Measurements from ENCODE around the gene COL11A2. TPM values are rescaled to one million over a fixed set of nuclear protein-coding genes. Genes with fewer than 3 reads are reported as not detected.

The COL11A2 gene
- total RNA-seq, 6 experiments from 2014 or later: 0.15 to 0.69 (median 0.38) TPM

GRCh38 chr6:33209856-33210255 is 17.6 kb upstream of the COL11A2 start:
- Mint-ChIP-seq H3K4me3 (0 out of 2 replicates have a peak overlapping the region, but pooled peaks have one; percentile 15), H3K27me3 (ENCODE audit: insufficient read depth) (peaks cover 15% of the 10 kb centered on the region), H3K4me1 (ENCODE audit: low read depth) (peaks cover 55% of the 10 kb centered on the region), H3K9me3 (no peaks in the 10 kb centered on the region), H3K36me3 (ENCODE audit: low read depth) (peaks cover 24% of the 10 kb centered on the region), H3K27ac (peak overlapping the region; percentile 7; the same call in 1 of the 2 replicates)
- no peak for DNase-seq
- no peak for TF ChIP-seq CTCF (IDR thresholded peaks at IDR 0.05)

GRCh38 chr6:33208091-33208967 is 16.1 kb upstream of the COL11A2 start, which contains the start of gene RING1:
TSS of gene RING1 (plus strand) at chr6:33208500. CDS start at chr6:33208823, 323 bp downstream.
- peaks cover 13% of the 10 kb centered on the region for H3K27me3 Mint-ChIP-seq (ENCODE audit: insufficient read depth)
- peak within 1 kb of the TSS; percentile 97 for H3K27ac Mint-ChIP-seq
- H3K4me1 Mint-ChIP-seq (ENCODE audit: low read depth): peaks cover 58% of the 10 kb centered on the region
- H3K36me3 Mint-ChIP-seq (ENCODE audit: low read depth): peaks cover 35% of the 10 kb centered on the region
- H3K4me3 Mint-ChIP-seq: peak within 1 kb of the TSS; percentile 91
- DNase-seq: peak; percentile 61
- H3K9me3 Mint-ChIP-seq: no peaks in the 10 kb centered on the region
- TF ChIP-seq CTCF (IDR thresholded peaks at IDR 0.05): no peak

GRCh38 chr6:33207552-33208090 is 15.4 kb upstream of the COL11A2 start:
- peaks cover 58% of the 10 kb centered on the region for H3K4me1 Mint-ChIP-seq (ENCODE audit: low read depth)
- TF ChIP-seq CTCF (IDR thresholded peaks at IDR 0.05): no peak
- H3K9me3 Mint-ChIP-seq: no peaks in the 10 kb centered on the region
- peak; percentile 24 for DNase-seq
- H3K27me3 Mint-ChIP-seq (ENCODE audit: insufficient read depth): peaks cover 8% of the 10 kb centered on the region
- H3K27ac Mint-ChIP-seq: peak overlapping the region; percentile 97
- peak overlapping the region; percentile 91 for H3K4me3 Mint-ChIP-seq
- H3K36me3 Mint-ChIP-seq (ENCODE audit: low read depth): peaks cover 42% of the 10 kb centered on the region

GRCh38 chr6:33206864-33207551 is 14.7 kb upstream of the COL11A2 start:
- H3K9me3 Mint-ChIP-seq: no peaks in the 10 kb centered on the region
- no peak for TF ChIP-seq CTCF (IDR thresholded peaks at IDR 0.05)
- H3K4me3 Mint-ChIP-seq: peak overlapping the region; percentile 91
- peak overlapping the region; percentile 97 for H3K27ac Mint-ChIP-seq
- DNase-seq: no peak
- H3K4me1 Mint-ChIP-seq (ENCODE audit: low read depth): peaks cover 59% of the 10 kb centered on the region
- H3K36me3 Mint-ChIP-seq (ENCODE audit: low read depth): peaks cover 48% of the 10 kb centered on the region
- H3K27me3 Mint-ChIP-seq (ENCODE audit: insufficient read depth): peaks cover 8% of the 10 kb centered on the region

GRCh38 chr6:33206027-33206863 is 14.0 kb upstream of the COL11A2 start:
- peaks cover 56% of the 10 kb centered on the region for H3K36me3 Mint-ChIP-seq (ENCODE audit: low read depth)
- peaks cover 65% of the 10 kb centered on the region for H3K4me1 Mint-ChIP-seq (ENCODE audit: low read depth)
- peak; percentile 23 for DNase-seq
- peak overlapping the region; percentile 81 for H3K4me3 Mint-ChIP-seq
- peaks cover 8% of the 10 kb centered on the region for H3K27me3 Mint-ChIP-seq (ENCODE audit: insufficient read depth)
- H3K9me3 Mint-ChIP-seq: no peaks in the 10 kb centered on the region
- H3K27ac Mint-ChIP-seq: peak overlapping the region; percentile 97
- no peak for TF ChIP-seq CTCF (IDR thresholded peaks at IDR 0.05)
